MM.1S (cell line): ENCODE measurements around the gene MYLK4.

Experiments
- DNase-seq: peaks from one replicate; pipeline ENCODE4 v3.0.0-alpha.2; 2015
- H2AFZ ChIP-seq: fragments of 300-600 bp; sonication (generic); 2 replicates; pipeline ENCODE4 v1.6.0; 2016; ENCODE audit warnings: antibody characterized with exemption, low read length
- H3F3A ChIP-seq: fragments of 300-600 bp; sonication (generic); 2 replicates; pipeline ENCODE4 v1.6.1; 2016; ENCODE audit warnings: mild to moderate bottlenecking, antibody characterized with exemption, low read length, moderate library complexity, mixed read lengths; ENCODE audit not compliant: insufficient read depth
- H3K27ac ChIP-seq: fragments of 300-600 bp; sonication (generic); 2 replicates; pipeline ENCODE4 v1.5.1; 2016; ENCODE audit warnings: mild to moderate bottlenecking, low read length
- H3K27me3 ChIP-seq: fragments of 300-600 bp; sonication (generic); replicated peaks from 2 replicates; pipeline ENCODE4 v1.6.0; 2016; ENCODE audit warnings: low read length; ENCODE audit not compliant: insufficient read depth
- H3K36me3 ChIP-seq: fragments of 300-600 bp; sonication (generic); replicated peaks from 2 replicates; pipeline ENCODE4 v1.6.1; 2016; ENCODE audit warnings: mild to moderate bottlenecking, low read length, mixed read lengths; ENCODE audit not compliant: insufficient read depth
- H3K4me1 ChIP-seq: fragments of 300-600 bp; sonication (generic); 2 replicates; pipeline ENCODE4 v1.6.1; 2016; ENCODE audit warnings: low read length, mixed read lengths
- H3K4me2 ChIP-seq: fragments of 300-600 bp; sonication (generic); 2 replicates; pipeline ENCODE4 v1.6.0; 2016; ENCODE audit warnings: low read depth, low read length
- H3K4me3 ChIP-seq: fragments of 300-600 bp; sonication (generic); 2 replicates; pipeline ENCODE4 v1.5.1; 2016; ENCODE audit warnings: low read length, mixed read lengths
- H3K79me2 ChIP-seq: fragments of 300-600 bp; sonication (generic); 2 replicates; pipeline ENCODE4 v1.6.1; 2016; ENCODE audit warnings: mixed run types, low read length, mixed read lengths
- H3K9ac ChIP-seq: fragments of 300-600 bp; sonication (generic); 2 replicates; pipeline ENCODE4 v1.6.1; 2016; ENCODE audit warnings: low read length, mixed read lengths
- H3K9me2 ChIP-seq: fragments of 300-600 bp; sonication (generic); replicated peaks from 2 replicates; pipeline ENCODE4 v1.6.1; 2016; ENCODE audit warnings: mild to moderate bottlenecking, low read length, mixed read lengths; ENCODE audit not compliant: insufficient read depth
- H3K9me3 ChIP-seq: fragments of 300-600 bp; sonication (generic); replicated peaks from 2 replicates; pipeline ENCODE4 v1.6.1; 2016; ENCODE audit warnings: mild to moderate bottlenecking, low read length, mixed read lengths; ENCODE audit not compliant: insufficient read depth
- H4K20me1 ChIP-seq: fragments of 300-600 bp; sonication (generic); 2 replicates; pipeline ENCODE4 v1.6.1; 2016; ENCODE audit warnings: mild to moderate bottlenecking, low read length, moderate library complexity, mixed read lengths; ENCODE audit not compliant: insufficient read depth
- EZH2 ChIP-seq: fragments of 300-600 bp; sonication (generic); optimal IDR thresholded peaks from 2 replicates; pipeline ENCODE3; 2017; ENCODE audit warnings: low read depth, mild to moderate bottlenecking, antibody characterized with exemption, low read length, mixed read lengths
- EZH2phosphoT487 ChIP-seq: fragments of 300-600 bp; sonication (generic); IDR thresholded peaks from 2 replicates; pipeline ENCODE4 v1.6.1; 2018; ENCODE audit warnings: antibody characterized with exemption, low read length
- TF ChIP-seq, protein P1 (sequence below): fragments of 300-600 bp; sonication (generic); IDR thresholded peaks from 2 replicates; pipeline ENCODE4 v1.5.1; 2016; ENCODE audit warnings: antibody characterized with exemption, low read length, mixed read lengths

Gene MYLK4

DNA sequence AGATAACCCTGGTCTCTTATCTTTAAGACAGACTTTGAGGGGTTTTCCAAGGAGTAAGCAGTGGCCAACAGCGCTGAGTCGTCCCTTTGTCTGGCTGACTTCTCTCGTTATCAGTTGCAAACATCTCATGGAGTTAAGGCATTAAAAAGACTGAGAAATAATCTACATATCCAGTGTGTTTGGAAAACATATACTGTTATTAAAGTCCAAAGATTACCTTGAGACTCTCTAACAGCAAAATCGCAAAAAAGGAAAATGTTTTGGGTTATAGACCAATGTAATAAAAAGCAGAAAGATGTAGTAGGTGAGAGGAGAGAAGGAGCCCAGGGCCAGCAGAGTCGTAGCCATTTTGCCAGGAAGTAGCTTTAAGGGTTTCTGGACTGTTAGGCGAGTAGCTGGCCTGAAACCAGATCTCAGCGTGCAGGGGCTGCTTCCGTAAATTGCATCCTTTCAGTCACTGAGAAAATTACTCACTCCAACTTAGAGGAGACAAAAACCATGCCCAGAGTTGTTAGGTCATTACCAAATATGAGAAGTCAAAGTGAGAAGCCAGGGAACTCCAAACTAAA lies 24.6 kb downstream of the MYLK4 start:
- no peak overlapping the region for H3K27ac ChIP-seq

DNA sequence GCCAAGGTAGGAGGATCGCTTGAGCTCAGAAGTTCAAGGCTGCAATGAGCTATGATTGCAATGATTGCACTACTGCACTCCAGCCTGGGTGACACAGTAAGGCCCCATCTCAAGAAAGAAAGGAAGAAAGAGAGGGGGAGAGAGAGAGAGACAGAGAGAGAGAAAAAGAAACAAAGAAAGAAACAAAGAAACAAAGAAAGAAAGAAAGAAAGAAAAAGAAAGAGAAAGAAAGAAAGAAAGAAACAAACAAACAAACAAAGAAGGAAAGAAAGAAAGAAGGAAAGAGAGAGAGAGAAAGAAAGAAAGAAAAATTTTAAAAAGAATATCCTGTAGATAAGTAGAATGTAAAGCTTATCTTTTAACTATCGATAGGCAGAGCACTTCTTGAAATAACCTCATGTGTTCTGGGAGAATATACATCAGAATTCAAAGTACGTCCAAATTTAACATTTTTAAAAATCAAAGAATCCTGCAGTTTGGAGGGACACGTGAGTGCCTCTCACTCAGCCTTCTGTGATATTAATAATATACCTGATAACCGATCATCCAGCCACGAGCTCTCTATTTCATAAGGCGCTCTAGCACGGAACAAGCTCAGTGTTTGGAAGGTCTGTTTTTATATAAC lies 25.2 kb downstream of the MYLK4 start:
- Histone ChIP-seq H3K9me2 (no peaks in the 10 kb centered on the region), H3K4me1 (no peaks in the 10 kb centered on the region), H3K27ac (no peak overlapping the region), H3F3A (no peaks in the 10 kb centered on the region), H3K9ac (no peak overlapping the region), H3K4me2 (no peak overlapping the region), H4K20me1 (no peaks in the 10 kb centered on the region), H2AFZ (no peak overlapping the region), H3K79me2 (no peaks in the 10 kb centered on the region), H3K27me3 (no peaks in the 10 kb centered on the region), H3K4me3 (no peak overlapping the region), H3K36me3 (no peaks in the 10 kb centered on the region), H3K9me3 (no peaks in the 10 kb centered on the region)
- DNase-seq = no peak
- TF ChIP-seq EZH2 (no peak), EZH2phosphoT487 (no peak)
- TF ChIP-seq, protein P1, sequence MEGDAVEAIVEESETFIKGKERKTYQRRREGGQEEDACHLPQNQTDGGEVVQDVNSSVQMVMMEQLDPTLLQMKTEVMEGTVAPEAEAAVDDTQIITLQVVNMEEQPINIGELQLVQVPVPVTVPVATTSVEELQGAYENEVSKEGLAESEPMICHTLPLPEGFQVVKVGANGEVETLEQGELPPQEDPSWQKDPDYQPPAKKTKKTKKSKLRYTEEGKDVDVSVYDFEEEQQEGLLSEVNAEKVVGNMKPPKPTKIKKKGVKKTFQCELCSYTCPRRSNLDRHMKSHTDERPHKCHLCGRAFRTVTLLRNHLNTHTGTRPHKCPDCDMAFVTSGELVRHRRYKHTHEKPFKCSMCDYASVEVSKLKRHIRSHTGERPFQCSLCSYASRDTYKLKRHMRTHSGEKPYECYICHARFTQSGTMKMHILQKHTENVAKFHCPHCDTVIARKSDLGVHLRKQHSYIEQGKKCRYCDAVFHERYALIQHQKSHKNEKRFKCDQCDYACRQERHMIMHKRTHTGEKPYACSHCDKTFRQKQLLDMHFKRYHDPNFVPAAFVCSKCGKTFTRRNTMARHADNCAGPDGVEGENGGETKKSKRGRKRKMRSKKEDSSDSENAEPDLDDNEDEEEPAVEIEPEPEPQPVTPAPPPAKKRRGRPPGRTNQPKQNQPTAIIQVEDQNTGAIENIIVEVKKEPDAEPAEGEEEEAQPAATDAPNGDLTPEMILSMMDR = no peak

More for the DNA sequence above, 24.6 kb downstream of the MYLK4 start:
- H3K79me2 ChIP-seq = no peaks in the 10 kb centered on the region
- H3K36me3 ChIP-seq = no peaks in the 10 kb centered on the region
- H3K9me3 ChIP-seq = no peaks in the 10 kb centered on the region
- no peak overlapping the region for H3K4me3 ChIP-seq
- H4K20me1 ChIP-seq = no peaks in the 10 kb centered on the region
- no peak overlapping the region for H3K4me2 ChIP-seq
- no peaks in the 10 kb centered on the region for H3K9me2 ChIP-seq
- no peaks in the 10 kb centered on the region for H3F3A ChIP-seq
- H3K27me3 ChIP-seq = no peaks in the 10 kb centered on the region
- TF ChIP-seq, protein P1 = no peak
- no peak for TF ChIP-seq EZH2phosphoT487
- no peak for TF ChIP-seq EZH2
- H3K4me1 ChIP-seq = no peaks in the 10 kb centered on the region
- H3K9ac ChIP-seq = no peak overlapping the region
- no peak for DNase-seq
- no peak overlapping the region for H2AFZ ChIP-seq

DNA sequence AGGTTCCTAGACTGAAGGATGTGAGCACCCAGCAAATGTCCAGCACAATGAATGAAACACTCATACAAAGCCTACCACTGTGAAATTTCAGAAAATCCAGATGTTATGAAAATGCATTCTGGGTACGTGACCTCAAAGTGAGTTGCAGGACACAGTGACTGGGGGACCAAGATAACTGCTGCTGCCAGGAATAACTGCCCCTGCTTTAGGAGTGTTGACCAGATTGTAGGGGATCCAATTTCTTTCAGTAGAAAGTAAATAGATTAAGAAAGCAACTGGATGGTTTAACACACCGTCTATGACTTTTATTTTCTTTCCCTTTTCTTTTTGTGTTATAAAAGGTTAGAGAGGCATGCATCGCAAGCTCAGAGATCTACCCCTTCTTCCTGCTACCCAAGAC lies 29.5 kb downstream of the MYLK4 start:
- Histone ChIP-seq H3K9ac (no peak overlapping the region), H3K27me3 (no peaks in the 10 kb centered on the region), H3K79me2 (no peaks in the 10 kb centered on the region), H3K4me2 (no peak overlapping the region), H3K27ac (no peak overlapping the region), H3K4me1 (no peaks in the 10 kb centered on the region), H3K4me3 (no peak overlapping the region), H2AFZ (no peak overlapping the region), H3F3A (no peaks in the 10 kb centered on the region), H4K20me1 (no peaks in the 10 kb centered on the region), H3K9me2 (no peaks in the 10 kb centered on the region), H3K9me3 (no peaks in the 10 kb centered on the region), H3K36me3 (no peaks in the 10 kb centered on the region)
- no peak for DNase-seq
- TF ChIP-seq EZH2phosphoT487 (no peak), EZH2 (no peak)
- TF ChIP-seq, protein P1 = no peak
